Left lung (tissue), 10 donors: ENCODE measurements around the gene EXT2. TPM values are rescaled to one million over a fixed set of nuclear protein-coding genes. Genes with fewer than 3 reads are reported as not detected.

Source experiments
- ATAC-seq: fragments of 200-7000 bp; cut with Tn5 transposase; one replicate; pipeline ENCODE4 v1.9.1; 2020; ENCODE audit warnings: moderate library complexity
- DNase-seq, 4 donors: peaks; one replicate each; pipeline ENCODE4 v3.0.0-alpha.2; 2013 to 2020
- H3K27ac ChIP-seq, 2 donors: fragments of 200-600 bp; sonication (generic) in 1 of 2; one replicate each; pipeline versions ENCODE4 v1.5.0 to v1.8.0; 2020 to 2021
- H3K27me3 ChIP-seq, 2 donors: fragments of 200-600 bp; sonication (generic) in 1 of 2; one replicate each; pipeline versions ENCODE4 v1.5.0 to v1.8.0; 2020 to 2021
- H3K36me3 ChIP-seq, 2 donors: fragments of 200-600 bp; sonication (generic) in 1 of 2; one replicate each; pipeline versions ENCODE4 v1.5.0 to v1.8.0; 2020 to 2021
- H3K4me1 ChIP-seq, 2 donors: fragments of 200-600 bp; one replicate each; pipeline ENCODE4 v1.8.0; 2021
- H3K4me3 ChIP-seq, 2 donors: fragments of 200-600 bp; sonication (generic) in 1 of 2; one replicate each; pipeline versions ENCODE4 v1.5.0 to v1.8.0; 2020 to 2021; ENCODE audit warnings: mild to moderate bottlenecking in 1 of 2
- H3K9me3 ChIP-seq, 2 donors: fragments of 200-600 bp; sonication (generic) in 1 of 2; one replicate each; pipeline versions ENCODE4 v1.5.0 to v1.8.0; 2020 to 2021
- CTCF ChIP-seq, 2 donors: fragments of 200-600 bp; sonication (generic) in 1 of 2; IDR thresholded peaks; one replicate each; pipeline versions ENCODE4 v1.5.0 to v1.8.0; 2021; ENCODE audit warnings: antibody characterized with exemption in 2 of 2
- intact Hi-C, 2 donors: fragments of 100-400 bp; cut with DNase I; formaldehyde crosslinking; loops; one replicate each; pipeline versions ENCODE4 v1.11.2 to v1.14.2; 2022
- polyA plus RNA-seq, 6 donors: library from polyadenylated mRNA; unstranded; fragments of 120-200 nt; gene quantifications; one replicate each; pipeline ENCODE4 v1.2.1, GENCODE V29; 2013; ENCODE audit not compliant: insufficient read length in 6 of 6
- total RNA-seq, 2 donors: library from RNA; stranded (reverse); fragmentation: NEBNext Ultra II Directional; extraction: Animal tissue kit (Norgen Biotek cat#: 25700); gene quantifications; one replicate each; pipeline ENCODE4 v1.2.1, GENCODE V29; 2021
- donor health status: DM: no; HTN: yes; CAD: no.
- donor health status: DM: no; HTN: no; CAD: no.

The EXT2 gene
- total and polyA plus RNA-seq, 8 donors, result 56.4 to 85.0 (median 76.8) TPM

GRCh38 chr11:44071157-44071556 lies 24.3 kb upstream of the EXT2 start:
- no peak for TF ChIP-seq CTCF (IDR thresholded peaks at IDR 0.05)
- Histone ChIP-seq H3K4me3 (no peak overlapping the region), H3K9me3 (no peaks in the 10 kb centered on the region), H3K4me1 (peaks cover 0 to 10% of the 10 kb centered on the region in 2 donors), H3K27me3 (no peaks in the 10 kb centered on the region), H3K27ac (no peak overlapping the region), H3K36me3 (peaks cover 0 to 53% of the 10 kb centered on the region in 2 donors)
- DNase-seq, result no peak
- no peak for ATAC-seq
- intact Hi-C loops, result no loop called here

DNA sequence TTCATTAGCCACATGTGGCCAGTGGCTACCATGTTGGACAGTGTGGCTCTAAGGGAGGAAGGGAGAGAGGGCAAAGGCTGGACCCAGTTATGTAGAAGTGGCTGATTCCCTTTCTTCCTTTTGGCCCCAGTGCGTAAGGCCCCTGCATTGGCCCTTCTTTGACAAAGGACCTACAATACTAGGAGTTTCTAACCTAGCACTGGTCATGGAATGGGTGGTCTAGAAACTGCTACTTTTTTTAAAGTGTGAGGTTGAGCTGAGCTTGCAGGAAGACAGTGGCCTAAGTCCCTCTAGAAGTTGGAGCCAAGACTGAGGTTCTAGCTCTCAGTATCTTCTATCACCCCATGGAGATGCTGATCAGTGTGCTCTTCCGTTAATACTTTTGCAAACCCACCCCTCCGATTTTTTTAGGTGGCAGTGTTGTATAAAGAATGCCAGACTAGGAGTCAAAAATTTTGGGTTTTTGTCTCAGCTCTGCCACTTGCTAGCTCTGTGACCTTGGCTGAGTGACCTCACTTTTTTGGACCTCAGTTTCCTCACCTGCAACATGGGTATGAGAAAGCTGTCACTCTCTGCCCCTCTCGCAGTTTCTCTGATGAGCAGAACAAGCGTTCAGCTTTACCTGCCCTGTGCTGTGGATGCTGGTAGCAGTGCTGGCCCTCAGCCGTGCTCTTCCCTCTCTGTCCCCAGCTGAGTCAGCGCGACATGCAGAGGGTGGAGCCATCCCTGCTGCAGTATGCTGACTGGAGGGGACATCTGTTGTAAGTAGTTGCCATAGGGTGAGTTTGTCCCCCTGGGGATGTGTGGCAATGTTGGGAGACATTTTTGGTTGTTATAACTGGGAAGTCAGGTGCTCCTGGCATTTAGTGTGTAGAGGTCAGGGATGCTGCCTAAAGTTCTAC lies 22.5 kb upstream of the EXT2 start:
- no peak for ATAC-seq
- Histone ChIP-seq H3K27ac (no peak overlapping the region), H3K4me3 (no peak overlapping the region), H3K4me1 (no peaks in the 10 kb centered on the region), H3K36me3 (peaks cover 0 to 69% of the 10 kb centered on the region in 2 donors), H3K27me3 (no peaks in the 10 kb centered on the region), H3K9me3 (no peaks in the 10 kb centered on the region)
- DNase-seq, result no peak
- no peak for TF ChIP-seq CTCF (IDR thresholded peaks at IDR 0.05)
- intact Hi-C loops, result no loop called here

- Histone ChIP-seq H3K4me3 (no peak overlapping the region), H3K27ac (no peak overlapping the region), H3K27me3 (no peaks in the 10 kb centered on the region), H3K9me3 (no peaks in the 10 kb centered on the region), H3K4me1 (no peaks in the 10 kb centered on the region), H3K36me3 (peaks cover 0 to 81% of the 10 kb centered on the region in 2 donors)
- TF ChIP-seq CTCF (IDR thresholded peaks at IDR 0.05), result no peak
- intact Hi-C loops, result no loop called here
- DNase-seq, result no peak
- ATAC-seq, result no peak
Measured at GRCh38 chr11:44078794-44079193, 16.7 kb upstream of the EXT2 start.

GRCh38 chr11:44079376-44079775 lies 16.1 kb upstream of the EXT2 start:
- H3K4me1 ChIP-seq, result no peaks in the 10 kb centered on the region
- H3K36me3 ChIP-seq, result peaks cover 0 to 82% of the 10 kb centered on the region in 2 donors
- DNase-seq, result no peak
- intact Hi-C loops, result no loop called here
- ATAC-seq, result no peak
- H3K27ac ChIP-seq, result no peak overlapping the region
- H3K27me3 ChIP-seq, result no peaks in the 10 kb centered on the region
- no peak overlapping the region for H3K4me3 ChIP-seq
- no peaks in the 10 kb centered on the region for H3K9me3 ChIP-seq
- no peak for TF ChIP-seq CTCF (IDR thresholded peaks at IDR 0.05)

GRCh38 chr11:44080951-44081350 lies 14.5 kb upstream of the EXT2 start:
- ATAC-seq (no peak), DNase-seq (no peak)
- no peaks in the 10 kb centered on the region for H3K4me1 ChIP-seq
- no peak for TF ChIP-seq CTCF (IDR thresholded peaks at IDR 0.05)
- H3K27ac ChIP-seq, result no peak overlapping the region
- H3K9me3 ChIP-seq, result no peaks in the 10 kb centered on the region
- peaks cover 0 to 70% of the 10 kb centered on the region in 2 donors for H3K36me3 ChIP-seq
- no peak overlapping the region for H3K4me3 ChIP-seq
- intact Hi-C loops, result no loop called here
- H3K27me3 ChIP-seq, result no peaks in the 10 kb centered on the region
